ENCODE measurements around the gene TTC3. TPM values are rescaled to one million over a fixed set of nuclear protein-coding genes. Genes with fewer than 3 reads are reported as not detected.
"Not testable (repeated sequence)": the region's sequence is repeated elsewhere in the genome, so short reads cannot be mapped to it uniquely, and the experiment has no call there.

The TTC3 gene
- total RNA-seq, 1 donor from 2014 or later, result 60.9 TPM

DNA sequence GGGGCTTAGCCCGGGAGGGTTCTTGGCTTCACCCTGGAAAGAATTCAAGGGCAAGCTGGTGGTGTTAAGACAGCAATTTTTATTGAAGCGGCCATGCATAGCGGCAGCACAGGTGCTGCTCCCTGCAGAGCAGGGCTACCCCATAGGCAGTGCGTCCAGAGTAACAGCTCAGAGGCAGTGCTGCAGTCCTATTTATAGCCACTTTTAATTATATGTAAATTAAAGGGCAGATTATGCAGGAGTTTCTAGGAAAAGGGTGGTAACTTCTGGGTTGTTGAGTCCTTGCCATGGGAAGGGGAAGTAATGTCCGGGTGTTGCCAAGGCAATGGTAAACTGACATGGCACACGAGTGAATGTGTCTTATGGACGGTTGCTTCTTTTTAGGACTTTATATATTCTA, 137.1 kb downstream of the TTC3 start:
- no peak for DNase-seq (ENCODE audit: low spot score)
- Mint-ChIP-seq H3K27ac (no peak overlapping the region), H3K4me1 (ENCODE audit: low read depth) (peaks cover 12% of the 10 kb centered on the region), H3K36me3 (ENCODE audit: low read depth) (no peaks in the 10 kb centered on the region), H3K27me3 (ENCODE audit: low read depth) (peaks cover 3% of the 10 kb centered on the region), H3K4me3 (ENCODE audit: low read depth) (no peak overlapping the region), H3K9me3 (peaks cover 4% of the 10 kb centered on the region)
- intact Hi-C loops (cut with micrococcal nuclease), result no loop called here

DNA sequence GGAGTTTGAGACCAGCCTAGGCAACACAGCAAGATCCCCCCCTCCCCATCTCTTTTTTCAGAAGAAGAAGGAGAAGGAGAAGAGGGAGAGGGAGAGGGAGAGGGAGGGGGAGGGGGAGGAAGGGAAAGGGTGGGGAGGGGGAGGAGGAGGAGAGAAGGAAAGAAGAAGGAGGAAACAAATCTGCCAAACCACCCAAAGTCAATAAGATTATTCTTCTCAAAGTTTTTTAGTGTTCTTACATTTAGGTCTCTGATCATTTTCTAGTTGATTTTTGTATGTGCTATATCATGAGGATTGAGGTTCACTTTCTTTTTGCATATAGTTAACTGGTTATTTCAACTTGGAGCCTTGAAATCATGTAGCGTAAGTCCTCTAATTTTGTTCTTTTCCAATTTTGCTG, 137.7 kb downstream of the TTC3 start:
- Mint-ChIP-seq H3K9me3 (peaks cover 4% of the 10 kb centered on the region), H3K4me1 (ENCODE audit: low read depth) (peaks cover 12% of the 10 kb centered on the region), H3K36me3 (ENCODE audit: low read depth) (no peaks in the 10 kb centered on the region), H3K4me3 (ENCODE audit: low read depth) (no peak overlapping the region), H3K27ac (no peak overlapping the region), H3K27me3 (ENCODE audit: low read depth) (peaks cover 3% of the 10 kb centered on the region)
- no peak for DNase-seq (ENCODE audit: low spot score)
- intact Hi-C loops (cut with micrococcal nuclease), result no loop called here

DNA sequence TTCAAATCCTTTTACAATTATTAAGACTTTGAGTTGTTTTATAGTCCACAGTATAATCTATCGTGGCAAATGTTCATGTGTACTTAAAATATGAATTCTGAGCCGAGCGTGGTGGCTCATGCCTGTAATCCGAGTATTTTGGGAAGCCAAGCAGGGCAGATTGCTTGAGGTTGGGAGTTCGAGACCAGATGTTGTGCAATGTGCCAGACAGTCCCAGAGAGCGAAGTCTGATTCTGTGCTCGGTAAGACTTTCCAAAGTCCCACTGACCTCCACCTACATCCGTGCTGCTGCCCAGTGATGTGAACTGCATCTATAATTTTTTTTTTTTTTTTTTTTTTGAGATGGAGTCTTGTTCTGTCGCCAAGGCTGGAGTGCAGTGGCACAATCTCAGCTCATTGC, 141.9 kb downstream of the TTC3 start:
- DNase-seq (ENCODE audit: low spot score), result no peak
- H3K4me3 Mint-ChIP-seq (ENCODE audit: low read depth), result no peak overlapping the region
- peaks cover 4% of the 10 kb centered on the region for H3K9me3 Mint-ChIP-seq
- H3K36me3 Mint-ChIP-seq (ENCODE audit: low read depth), result peaks cover 10% of the 10 kb centered on the region
- H3K4me1 Mint-ChIP-seq (ENCODE audit: low read depth), result peaks cover 13% of the 10 kb centered on the region
- intact Hi-C loops (cut with micrococcal nuclease), result no loop called here
- H3K27ac Mint-ChIP-seq, result no peak overlapping the region
- peaks cover 3% of the 10 kb centered on the region for H3K27me3 Mint-ChIP-seq (ENCODE audit: low read depth)

DNA sequence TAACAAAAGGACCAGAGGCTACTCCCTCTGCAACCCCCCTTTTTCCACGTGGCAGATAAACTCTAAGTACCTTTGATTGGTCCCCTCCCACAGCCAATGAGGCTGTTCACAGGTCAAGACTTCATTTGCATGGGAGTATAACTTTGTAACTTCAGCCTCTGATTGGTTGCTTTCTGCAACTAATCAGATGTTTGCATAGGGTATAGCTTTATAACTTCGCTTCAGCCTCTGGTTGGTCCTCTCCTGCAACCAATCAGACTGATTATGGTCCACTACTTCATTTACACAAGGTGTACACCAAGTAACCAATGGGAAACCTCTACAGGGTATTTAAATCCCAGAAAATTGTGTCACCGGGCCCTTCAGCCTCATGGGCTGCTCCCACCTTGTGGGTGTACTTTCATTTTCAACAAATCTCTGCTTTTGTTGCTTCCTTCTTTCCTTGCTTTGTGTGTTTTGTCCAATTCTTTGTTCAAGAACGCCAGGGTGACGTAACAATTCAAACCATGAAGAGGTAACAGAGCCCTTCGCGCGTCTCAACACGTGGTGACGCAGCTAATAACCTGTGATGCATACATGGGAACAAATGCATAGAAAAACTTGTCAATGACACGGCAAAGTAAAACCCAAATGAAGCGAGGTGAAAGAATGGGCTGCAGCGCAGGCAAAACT, 146.8 kb downstream of the TTC3 start:
- H3K4me1 Mint-ChIP-seq (ENCODE audit: low read depth), result peaks cover 41% of the 10 kb centered on the region
- H3K27me3 Mint-ChIP-seq (ENCODE audit: low read depth), result no peaks in the 10 kb centered on the region
- H3K9me3 Mint-ChIP-seq, result peaks cover 3% of the 10 kb centered on the region
- no peak for DNase-seq (ENCODE audit: low spot score)
- intact Hi-C loops (cut with micrococcal nuclease), result loop anchor here (2.0 to 10.0 kb wide), 4 partner anchors 147 to 342 kb away; partner anchors contain the start of genes HLCS, PIGP and TTC3
- H3K27ac Mint-ChIP-seq, result peak overlapping the region; percentile 95
- H3K4me3 Mint-ChIP-seq (ENCODE audit: low read depth), result peak overlapping the region; percentile 88
- peaks cover 39% of the 10 kb centered on the region for H3K36me3 Mint-ChIP-seq (ENCODE audit: low read depth)

DNA sequence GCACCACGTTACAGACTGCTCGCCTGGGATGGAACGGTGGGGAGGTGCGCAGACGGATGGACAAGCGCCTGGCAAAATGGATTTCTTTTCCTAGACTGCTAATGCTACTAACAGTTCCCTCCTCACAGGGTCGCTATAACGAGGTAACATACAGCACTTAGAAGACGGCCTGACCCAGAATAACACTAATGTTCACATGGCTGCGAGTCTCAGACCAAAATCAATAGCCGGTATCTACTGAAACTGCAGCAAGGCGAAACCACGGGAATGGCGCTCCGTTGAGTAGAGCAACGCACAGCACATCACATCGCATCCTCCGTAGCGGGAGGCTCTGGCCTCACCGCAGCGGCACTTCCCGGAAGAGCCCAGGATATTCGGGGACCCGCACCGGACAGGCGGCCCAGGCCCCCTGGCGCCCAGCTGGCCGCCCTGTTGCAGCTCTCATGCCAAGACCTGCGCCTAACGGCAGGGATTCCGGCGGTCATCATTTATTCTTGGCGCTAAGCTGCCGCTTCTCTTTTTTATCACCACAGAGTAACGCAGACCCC, 147.5 kb downstream of the TTC3 start:
- intact Hi-C loops (cut with micrococcal nuclease), result loop anchor here (2.0 to 10.0 kb wide), 4 partner anchors 148 to 342 kb away; partner anchors contain the start of genes HLCS, PIGP and TTC3

DNA sequence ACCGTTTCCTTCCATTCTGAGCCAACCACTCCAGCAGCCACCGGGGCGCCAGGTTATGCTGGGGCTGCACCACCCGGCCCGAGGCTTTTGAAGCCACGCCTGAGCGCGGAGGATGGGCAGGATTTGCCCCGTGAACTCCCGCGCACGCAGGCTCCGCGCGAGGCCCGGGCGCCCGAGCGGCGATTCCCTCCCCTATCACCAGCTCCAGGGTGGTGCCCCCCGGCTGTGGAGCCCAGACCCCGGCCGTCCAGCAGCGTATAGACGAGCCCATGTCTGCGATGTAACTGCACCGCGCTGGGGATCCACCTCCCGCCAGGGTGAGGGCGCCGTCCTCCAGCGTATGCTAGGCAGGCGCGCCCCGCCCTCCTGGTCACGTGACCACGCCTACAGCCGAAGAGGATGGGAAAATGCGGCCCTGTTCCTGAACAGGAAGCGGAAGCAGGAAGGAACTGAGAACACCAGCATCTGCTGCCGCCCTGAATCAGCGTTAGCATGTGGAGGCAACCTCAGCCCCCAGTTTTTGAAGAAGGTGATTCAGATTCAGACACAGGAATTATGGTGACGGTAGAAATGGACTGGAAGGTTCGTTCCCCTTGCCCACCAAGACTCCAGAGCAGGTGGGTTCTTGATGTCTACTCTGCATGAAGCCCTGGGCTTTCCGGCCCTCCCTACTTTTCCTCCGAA, 148.1 kb downstream of the TTC3 start:
- H3K27me3 Mint-ChIP-seq (ENCODE audit: low read depth), result no peaks in the 10 kb centered on the region
- DNase-seq (ENCODE audit: low spot score), result peak; percentile 90
- peaks cover 53% of the 10 kb centered on the region for H3K4me1 Mint-ChIP-seq (ENCODE audit: low read depth)
- peaks cover 3% of the 10 kb centered on the region for H3K9me3 Mint-ChIP-seq
- H3K36me3 Mint-ChIP-seq (ENCODE audit: low read depth), result peaks cover 52% of the 10 kb centered on the region
- intact Hi-C loops (cut with micrococcal nuclease), result loop anchor here (1.0 to 10.0 kb wide), 7 partner anchors 37 to 341 kb away; partner anchors contain the start of genes DYRK1A, HLCS, PIGP and TTC3
- peak overlapping the region; percentile 95 for H3K27ac Mint-ChIP-seq
- H3K4me3 Mint-ChIP-seq (ENCODE audit: low read depth), result peak overlapping the region; percentile 88

More for the DNA sequence above, 147.5 kb downstream of the TTC3 start:
- Mint-ChIP-seq H3K27me3 (ENCODE audit: low read depth) (no peaks in the 10 kb centered on the region), H3K4me1 (ENCODE audit: low read depth) (peaks cover 47% of the 10 kb centered on the region), H3K9me3 (peaks cover 3% of the 10 kb centered on the region), H3K27ac (peak overlapping the region; percentile 95), H3K4me3 (ENCODE audit: low read depth) (peak overlapping the region; percentile 88), H3K36me3 (ENCODE audit: low read depth) (peaks cover 46% of the 10 kb centered on the region)
- DNase-seq (ENCODE audit: low spot score), result peak; percentile 43

DNA sequence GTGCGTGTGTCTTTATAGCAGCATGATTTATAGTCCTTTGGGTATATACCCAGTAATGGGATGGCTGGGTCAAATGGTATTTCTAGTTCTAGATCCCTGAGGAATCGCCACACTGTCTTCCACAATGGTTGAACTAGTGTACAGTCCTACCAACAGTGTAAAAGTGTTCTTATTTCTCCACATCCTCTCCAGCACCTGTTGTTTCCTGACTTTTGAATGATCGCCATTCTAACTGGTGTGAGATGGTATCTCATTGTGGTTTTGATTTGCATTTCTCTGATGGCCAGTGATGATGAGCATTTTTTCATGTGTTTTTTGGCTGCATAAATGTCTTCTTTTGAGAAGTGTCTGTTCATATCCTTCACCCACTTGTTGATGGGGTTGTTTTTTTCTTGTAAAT, 149.2 kb downstream of the TTC3 start:
- Mint-ChIP-seq H3K4me3 (ENCODE audit: low read depth) (peak overlapping the region; percentile 67), H3K27ac (peak overlapping the region; percentile 7), H3K36me3 (ENCODE audit: low read depth) (peaks cover 63% of the 10 kb centered on the region), H3K4me1 (ENCODE audit: low read depth) (peaks cover 58% of the 10 kb centered on the region)
- intact Hi-C loops (cut with micrococcal nuclease), result loop anchor here (5.0 to 10.0 kb wide), 3 partner anchors 235 to 340 kb away; partner anchors contain the start of gene HLCS
- not testable (repeated sequence) for DNase-seq (ENCODE audit: low spot score); H3K9me3 Mint-ChIP-seq; H3K27me3 Mint-ChIP-seq (ENCODE audit: low read depth)

DNA sequence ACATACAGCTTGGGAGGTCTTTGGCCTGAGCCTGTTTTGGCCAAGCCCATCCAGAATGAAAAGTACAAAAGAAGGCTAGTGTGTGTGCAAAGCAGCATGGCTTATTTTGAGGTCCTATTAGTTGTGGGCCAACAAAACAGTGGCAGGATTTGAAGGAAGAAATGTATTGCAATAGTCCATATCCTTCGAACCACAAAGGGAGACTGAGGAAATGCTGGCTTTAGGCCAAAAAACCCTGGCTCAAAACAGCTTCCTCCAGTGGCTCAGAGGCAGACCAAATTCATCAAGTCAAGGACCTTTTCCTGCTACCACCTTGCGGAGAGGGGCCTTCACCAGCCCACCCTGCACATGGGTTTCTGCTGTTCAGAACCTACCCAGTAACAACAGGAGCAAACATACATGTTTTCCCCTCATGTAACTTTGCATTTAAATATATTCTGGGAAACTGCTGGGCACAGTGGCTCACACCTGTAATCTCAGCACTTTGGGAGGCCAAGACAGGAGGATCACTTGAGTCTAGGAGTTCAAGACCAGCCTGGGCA, 150.8 kb downstream of the TTC3 start:
- DNase-seq (ENCODE audit: low spot score), result no peak
- intact Hi-C loops (cut with micrococcal nuclease), result loop anchor here (5.0 to 10.0 kb wide), 3 partner anchors 233 to 338 kb away; partner anchors contain the start of gene HLCS
- Mint-ChIP-seq H3K36me3 (ENCODE audit: low read depth) (peaks cover 75% of the 10 kb centered on the region), H3K27ac (peak overlapping the region; percentile 91), H3K27me3 (ENCODE audit: low read depth) (no peaks in the 10 kb centered on the region), H3K4me1 (ENCODE audit: low read depth) (peaks cover 54% of the 10 kb centered on the region), H3K4me3 (ENCODE audit: low read depth) (no peak overlapping the region), H3K9me3 (peaks cover 3% of the 10 kb centered on the region)

DNA sequence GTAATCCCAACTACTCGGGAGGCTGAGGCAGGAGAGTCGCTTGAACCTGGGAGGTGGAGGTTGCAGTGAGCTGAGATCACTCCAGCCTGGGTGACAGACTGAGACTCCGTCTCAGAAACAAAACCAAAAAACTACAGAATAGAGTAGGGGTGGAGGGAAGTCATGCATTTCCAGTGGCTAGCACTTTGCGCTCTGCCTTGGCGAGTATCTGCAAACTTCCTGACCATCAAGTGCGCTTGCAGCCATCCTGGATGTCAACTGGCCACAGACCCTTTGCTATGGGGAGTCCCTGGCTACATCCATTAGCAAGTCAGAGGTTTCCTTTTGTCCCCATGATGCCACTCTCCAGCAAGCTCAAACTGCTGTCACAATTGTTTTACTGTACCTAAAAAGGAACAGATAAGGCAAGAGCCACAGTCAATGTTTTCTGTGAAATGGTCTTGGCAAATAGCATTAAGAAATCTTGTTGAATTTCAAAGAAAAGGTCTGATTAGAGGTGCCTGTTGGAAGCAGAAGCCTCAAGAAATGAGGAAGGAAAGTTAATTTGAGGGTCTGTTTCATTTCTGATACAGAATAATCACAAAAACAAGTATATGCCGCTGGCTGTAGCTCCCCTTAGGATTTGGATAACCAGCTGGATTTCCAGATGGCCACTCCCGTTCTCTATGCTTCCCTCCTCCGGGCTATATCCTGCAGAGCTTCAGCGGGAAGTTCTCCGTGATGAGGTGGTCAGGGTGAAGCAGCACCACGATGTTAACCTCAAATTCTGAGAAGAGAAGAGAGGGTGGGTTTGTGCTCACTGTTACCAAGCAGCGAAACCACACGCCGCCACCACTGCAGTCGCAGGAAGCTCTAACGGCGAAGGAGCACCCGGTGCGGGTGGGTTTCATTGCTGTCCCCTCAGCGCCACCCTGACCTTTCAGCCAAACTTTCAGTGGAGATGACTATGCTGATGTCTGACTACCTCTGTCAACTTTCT, 152.1 kb downstream of the TTC3 start:
- Mint-ChIP-seq H3K9me3 (peaks cover 3% of the 10 kb centered on the region), H3K4me3 (ENCODE audit: low read depth) (peak overlapping the region; percentile 64), H3K4me1 (ENCODE audit: low read depth) (peaks cover 43% of the 10 kb centered on the region), H3K36me3 (ENCODE audit: low read depth) (peaks cover 72% of the 10 kb centered on the region), H3K27me3 (ENCODE audit: low read depth) (no peaks in the 10 kb centered on the region), H3K27ac (peak overlapping the region; percentile 91)
- intact Hi-C loops (cut with micrococcal nuclease), result loop anchor here (5.0 to 10.0 kb wide), 3 partner anchors 232 to 337 kb away; partner anchors contain the start of gene HLCS
- DNase-seq (ENCODE audit: low spot score), result peak; percentile 65

DNA sequence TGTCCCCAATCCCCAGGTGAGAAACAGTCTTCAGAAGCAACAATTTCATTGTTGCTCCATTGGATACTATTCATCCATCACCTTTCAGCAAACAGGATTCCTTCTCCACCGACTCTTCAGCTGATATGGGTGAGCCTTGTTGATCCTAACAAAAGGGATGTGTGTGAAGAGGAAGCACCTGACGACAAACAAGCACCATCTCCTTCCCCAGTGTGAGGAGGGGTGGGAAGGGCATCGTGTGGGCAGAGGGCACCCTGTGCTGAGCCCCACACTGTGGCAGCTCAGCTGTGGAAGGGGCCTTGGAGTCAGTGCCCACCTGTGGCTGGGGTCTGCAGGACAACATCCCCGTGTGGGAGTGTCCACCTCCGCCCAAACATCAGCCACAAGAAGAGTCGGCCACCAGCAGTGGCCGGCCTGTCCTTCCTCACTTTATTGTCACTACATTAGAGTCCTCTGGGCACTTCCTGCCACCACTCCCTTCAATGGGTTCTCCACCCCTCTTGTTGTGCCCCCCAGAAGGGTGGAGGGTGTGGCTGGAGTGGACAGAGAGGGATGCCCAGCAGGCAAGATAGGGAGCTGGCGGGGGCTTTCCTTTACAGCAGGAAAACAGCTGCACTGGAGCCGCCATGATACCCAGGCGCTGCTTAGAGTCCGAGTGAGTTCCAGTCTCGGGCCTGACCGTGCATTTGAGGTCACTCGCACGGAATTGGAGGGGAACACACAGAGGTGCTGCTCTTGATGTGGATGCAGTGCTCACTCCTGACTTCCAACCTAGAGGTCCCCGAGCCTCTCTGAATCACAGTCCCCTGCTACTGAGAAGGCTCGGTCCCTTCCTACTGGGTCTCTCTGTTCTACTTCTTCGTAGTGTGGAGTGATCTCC, 153.2 kb downstream of the TTC3 start:
- H3K27ac Mint-ChIP-seq, result peak overlapping the region; percentile 91
- peaks cover 77% of the 10 kb centered on the region for H3K36me3 Mint-ChIP-seq (ENCODE audit: low read depth)
- no peak for DNase-seq (ENCODE audit: low spot score)
- intact Hi-C loops (cut with micrococcal nuclease), result loop anchor here (10.0 kb wide), 1 partner anchor 261 kb away; the partner anchor contains the start of gene HLCS
- H3K4me1 Mint-ChIP-seq (ENCODE audit: low read depth), result peaks cover 39% of the 10 kb centered on the region
- H3K4me3 Mint-ChIP-seq (ENCODE audit: low read depth), result peak overlapping the region; percentile 64
- H3K27me3 Mint-ChIP-seq (ENCODE audit: low read depth), result no peaks in the 10 kb centered on the region
- H3K9me3 Mint-ChIP-seq, result peaks cover 2% of the 10 kb centered on the region

All from activated T-helper 2 cell treated with anti-CD3 and anti-CD28 coated beads, Interferon-gamma antibody, Interleukin-2, Interleukin-4, amounts not matched to agents 10 μg/mL and 5 μg/mL and 100 μg/mL, durations not matched to agents 14 hours and 24 hours and 36 hours (primary cell).